HG02610 (cell line): Measurements from ENCODE around the gene GNAQ.
A peak's percentile ranks its signal among the peaks of the same experiment; 100 is the strongest.

Experiments used
- ATAC-seq: cut with Tn5 transposase; IDR thresholded peaks from one replicate; pipeline ENCODE4 v1.9.1; 2021; ENCODE audit warnings: mild to moderate bottlenecking, moderate library complexity; ENCODE audit not compliant: unreplicated experiment

GNAQ gene

GRCh38 chr9:77851882-77852595 lies 179.6 kb downstream of the GNAQ start:
- no peak for ATAC-seq

- no peak for ATAC-seq
Observed at GRCh38 chr9:77848897-77849296, 182.7 kb downstream of the GNAQ start.

GRCh38 chr9:77848404-77848803 lies 183.2 kb downstream of the GNAQ start:
- ATAC-seq: no peak

GRCh38 chr9:77847626-77848025 lies 184.0 kb downstream of the GNAQ start:
- no peak for ATAC-seq

- ATAC-seq: no peak
Observed at GRCh38 chr9:77847059-77847499, 184.5 kb downstream of the GNAQ start.

GRCh38 chr9:77844415-77844814 lies 187.2 kb downstream of the GNAQ start:
- ATAC-seq: no peak

GRCh38 chr9:77843871-77844155 lies 187.8 kb downstream of the GNAQ start:
- ATAC-seq: no peak

- ATAC-seq: no peak
Observed at GRCh38 chr9:77843076-77843870, 188.3 kb downstream of the GNAQ start.

GRCh38 chr9:77841739-77842386 lies 189.7 kb downstream of the GNAQ start:
- ATAC-seq: no peak

- no peak for ATAC-seq
Observed at GRCh38 chr9:77839459-77840140, 192.0 kb downstream of the GNAQ start.

GRCh38 chr9:77838986-77839385 lies 192.6 kb downstream of the GNAQ start:
- ATAC-seq: no peak

GRCh38 chr9:77834898-77835488 lies 196.6 kb downstream of the GNAQ start:
- no peak for ATAC-seq

- ATAC-seq: no peak
Observed at GRCh38 chr9:77833561-77834429, 197.8 kb downstream of the GNAQ start.

- ATAC-seq: no peak
Observed at GRCh38 chr9:77832639-77833038, 199.0 kb downstream of the GNAQ start.

- ATAC-seq: no peak
Observed at GRCh38 chr9:77831781-77832180, 199.8 kb downstream of the GNAQ start.

- no peak for ATAC-seq
Observed at GRCh38 chr9:77830618-77831285, 200.9 kb downstream of the GNAQ start.

- ATAC-seq: no peak
Observed at GRCh38 chr9:77829420-77829819, 202.2 kb downstream of the GNAQ start.

GRCh38 chr9:77827104-77827784 lies 204.4 kb downstream of the GNAQ start:
- ATAC-seq: peak; percentile 48

GRCh38 chr9:77826621-77827020 lies 205.0 kb downstream of the GNAQ start:
- ATAC-seq: no peak
